ENCODE measurements around the gene RABEP1.

The RABEP1 gene

DNA sequence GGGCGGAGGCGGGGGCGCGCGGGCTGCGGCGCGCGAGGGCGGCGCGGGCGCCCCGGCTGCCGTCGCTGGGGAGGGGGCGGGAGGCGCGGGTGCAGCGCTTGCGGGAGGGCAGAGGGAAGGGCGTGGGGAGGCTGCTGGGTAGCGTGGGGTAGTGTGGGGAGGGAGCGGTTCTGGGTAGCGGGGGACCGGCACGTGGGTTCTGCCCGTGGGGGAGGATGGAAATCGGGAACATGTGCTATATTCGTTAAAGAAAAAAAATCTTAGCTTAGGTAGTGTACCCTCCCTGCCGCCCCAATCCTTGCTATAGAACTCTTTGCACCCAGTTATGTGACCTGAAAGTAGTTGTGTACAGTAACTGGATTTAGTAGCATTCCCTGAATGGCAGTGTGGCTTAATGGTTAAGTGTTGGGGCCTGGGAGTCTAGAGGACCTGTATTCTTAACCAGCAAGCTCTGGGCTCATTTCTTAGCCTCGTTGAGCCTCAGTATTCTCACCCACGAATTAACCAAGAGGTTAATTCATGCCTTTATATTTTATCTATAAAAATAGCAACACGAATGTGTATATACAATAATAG, 646 bp downstream of the RABEP1 start:
- peak; percentile 40 for DNase-seq

DNA sequence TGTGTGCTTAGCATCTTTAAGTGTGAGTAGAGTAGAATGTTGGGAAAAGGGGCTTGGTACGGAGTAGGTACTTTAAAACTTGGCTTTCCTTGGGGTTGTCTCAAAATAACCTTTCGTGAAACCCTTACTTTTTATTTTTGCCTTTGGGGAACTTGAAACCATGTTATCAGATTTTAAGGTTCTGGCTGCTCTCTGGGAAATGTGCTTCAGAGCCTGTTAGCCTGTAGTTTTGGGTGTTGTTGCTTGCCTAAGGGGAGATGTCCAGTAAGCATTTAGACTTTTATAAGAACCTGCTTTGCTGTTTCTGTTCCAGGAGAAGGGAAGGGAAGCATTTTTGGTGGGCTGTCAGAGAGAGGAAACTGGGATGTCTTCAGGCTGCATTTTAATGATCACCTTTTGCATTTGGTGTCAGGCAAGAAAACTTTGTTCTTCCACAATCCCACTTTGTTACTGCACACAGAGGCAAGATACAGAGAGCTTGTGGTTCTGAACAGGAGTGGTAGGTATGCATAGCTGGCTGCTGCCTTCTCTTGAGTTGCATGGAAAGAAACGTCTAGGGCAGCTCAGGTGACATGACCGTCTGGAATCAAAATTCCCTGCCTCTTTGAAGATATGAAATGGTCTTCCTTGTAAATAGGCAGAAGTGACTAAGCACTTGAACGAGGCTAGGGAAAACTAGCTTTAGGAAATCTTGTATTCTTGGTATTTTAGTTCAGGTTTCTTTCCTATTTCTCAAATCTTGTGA, 1.7 kb downstream of the RABEP1 start:
- no peak for DNase-seq

DNA sequence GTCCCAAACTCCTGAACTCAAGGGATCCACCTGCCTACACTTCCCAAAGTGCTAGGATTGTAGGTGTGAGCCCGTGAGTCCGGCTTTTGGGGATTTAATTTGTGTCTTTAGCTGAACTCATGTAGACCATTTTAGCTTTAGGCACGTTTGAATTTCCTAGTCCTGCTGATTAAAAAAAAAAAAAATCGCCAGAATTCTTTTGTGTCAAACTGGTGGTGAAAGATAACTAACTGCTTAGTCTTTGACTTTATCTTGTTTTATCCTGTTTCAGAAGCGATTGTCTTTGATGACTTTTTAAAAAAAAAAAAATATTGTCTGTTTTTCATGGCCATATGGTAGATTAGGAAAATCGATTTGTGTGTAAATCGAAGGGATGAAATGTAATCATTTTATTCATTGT, 2.6 kb downstream of the RABEP1 start:
- DNase-seq = no peak

GRCh38 chr17:5286846-5287245, 4.8 kb downstream of the RABEP1 start:
- DNase-seq = no peak

- DNase-seq = no peak
These were observed 9.7 kb downstream of the RABEP1 start for GRCh38 chr17:5291683-5292350.

DNA sequence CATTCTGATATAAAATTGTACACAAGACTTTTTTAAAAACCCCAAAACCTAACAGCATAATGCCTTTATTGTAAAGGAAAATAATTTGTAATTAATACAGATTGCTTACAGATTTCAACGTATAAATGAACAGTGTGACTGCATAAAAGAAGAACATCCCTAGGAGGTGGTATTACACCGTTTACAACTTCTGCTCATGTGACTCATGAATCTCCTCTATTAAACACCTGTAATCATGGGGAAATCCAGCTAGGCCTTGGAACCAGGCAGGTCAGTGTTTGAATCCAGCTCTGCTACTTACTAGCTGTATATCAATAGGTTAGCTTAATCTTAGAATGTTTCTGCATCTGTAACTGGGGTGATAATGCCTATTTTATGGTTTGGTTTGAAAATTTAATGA, 15.2 kb downstream of the RABEP1 start:
- DNase-seq = no peak

DNA sequence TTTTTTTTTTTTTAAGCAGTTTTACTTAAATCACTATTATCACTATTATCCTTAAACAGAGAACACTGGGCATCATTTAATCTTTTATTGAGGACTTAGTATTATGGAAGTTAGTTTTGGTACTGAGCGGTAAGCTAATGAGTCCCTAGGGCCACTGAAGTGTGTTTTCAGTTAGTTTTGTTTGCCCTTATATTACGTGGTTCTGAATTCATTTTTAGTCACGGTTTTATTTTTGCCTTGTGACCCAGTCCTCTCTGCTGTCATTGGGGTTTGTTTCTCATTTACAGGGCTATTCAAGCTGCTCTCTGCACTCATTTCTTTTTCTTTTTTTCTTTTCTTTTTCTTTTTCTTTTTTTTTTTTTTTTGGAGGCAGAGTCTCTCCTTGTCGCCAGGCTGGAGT, 17.3 kb downstream of the RABEP1 start:
- no peak for DNase-seq

DNA sequence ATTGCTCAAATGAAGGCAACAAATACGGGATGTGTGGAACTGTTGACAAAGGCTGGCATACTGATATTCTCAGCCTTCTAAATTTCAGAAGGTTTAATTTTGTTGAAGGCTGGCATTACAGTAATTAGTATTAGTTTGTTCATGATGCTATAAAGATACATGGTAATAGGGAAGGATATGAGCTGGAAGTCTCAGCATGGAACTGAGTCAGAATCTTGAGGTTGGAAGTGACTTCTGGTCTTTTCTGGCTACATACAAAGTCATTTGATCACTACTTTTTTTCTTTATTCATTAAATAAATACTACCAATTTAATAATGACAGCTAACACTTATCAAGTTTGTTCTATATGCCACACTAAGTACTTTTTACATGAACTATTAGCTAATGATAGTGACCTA, 22.6 kb downstream of the RABEP1 start:
- DNase-seq = no peak

GRCh38 chr17:5309851-5310250, 27.8 kb downstream of the RABEP1 start:
- DNase-seq = no peak

- DNase-seq = no peak
These were observed 43.8 kb downstream of the RABEP1 start for GRCh38 chr17:5325851-5326250.

DNA sequence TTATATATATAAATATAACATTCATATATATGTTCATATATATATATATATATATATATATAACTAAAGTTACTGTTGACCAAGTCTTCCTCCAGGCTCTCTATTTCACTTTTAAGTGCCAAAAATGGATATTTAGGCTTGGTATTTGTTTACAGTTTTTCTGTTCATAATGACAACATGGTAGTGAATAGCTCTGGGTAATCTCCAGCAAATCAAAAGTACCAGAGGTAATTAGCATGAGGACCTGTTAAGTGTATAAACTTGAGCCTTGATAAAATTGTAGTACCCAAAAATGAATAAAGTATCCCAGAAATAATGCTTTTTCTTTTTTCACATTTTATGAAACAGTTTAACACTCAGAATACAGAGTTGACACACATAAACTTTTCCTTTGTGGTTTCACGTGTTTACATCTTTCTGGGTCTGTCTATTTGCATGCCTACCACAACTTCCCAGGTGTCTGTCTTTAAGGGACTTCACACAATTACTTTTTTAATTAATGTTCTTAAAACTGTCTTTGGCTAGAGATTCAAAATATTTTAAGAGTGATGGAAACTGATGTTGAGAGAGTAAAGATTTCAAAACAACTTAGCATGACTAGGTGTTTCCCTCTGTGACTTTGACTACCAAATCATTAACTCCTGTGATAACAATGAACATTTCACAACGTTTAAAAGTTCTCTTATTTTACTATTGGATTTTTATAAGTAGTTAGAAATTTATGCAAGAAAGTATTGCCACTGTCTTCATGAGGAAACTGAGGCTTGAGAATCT, 47.9 kb downstream of the RABEP1 start:
- DNase-seq = no peak

- no peak for DNase-seq
These were observed 48.9 kb downstream of the RABEP1 start for GRCh38 chr17:5330981-5331380.

DNA sequence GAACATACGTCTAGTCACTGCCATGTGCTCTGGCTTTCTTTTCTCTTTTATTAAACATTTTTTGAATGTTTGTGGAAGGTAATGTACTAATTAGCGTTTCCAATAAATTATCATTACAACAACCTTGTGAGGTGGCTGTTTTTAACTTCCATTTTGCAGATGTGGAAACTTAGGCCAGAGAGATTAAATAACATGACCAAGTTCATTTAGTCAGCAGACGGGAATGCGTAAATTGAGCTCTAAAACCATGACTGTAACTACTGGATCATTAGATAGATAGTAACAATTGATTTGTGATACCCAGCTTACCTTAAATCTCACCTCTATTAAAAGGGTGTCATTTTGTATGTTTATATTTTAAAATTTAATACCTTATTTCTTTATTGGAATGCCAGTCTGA, 49.4 kb downstream of the RABEP1 start:
- DNase-seq = no peak

DNA sequence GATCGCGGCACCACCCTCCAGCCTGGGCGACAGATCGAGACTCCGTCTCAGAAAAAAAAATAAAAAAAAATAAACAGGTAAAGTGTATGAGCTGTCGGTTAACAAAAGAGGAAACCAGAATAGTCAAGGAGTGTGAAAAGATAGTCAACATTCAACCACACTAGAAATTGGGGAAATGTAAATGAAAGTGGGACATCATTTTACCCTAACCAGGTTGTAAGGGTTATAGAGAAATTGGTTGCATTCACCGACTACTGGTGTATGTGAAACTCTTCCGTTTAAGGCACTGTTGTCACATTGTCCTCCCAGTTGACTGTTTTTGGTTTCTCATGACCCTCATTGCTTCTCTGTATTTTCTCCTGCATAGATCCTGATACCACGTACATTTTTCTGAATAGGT, 62.8 kb downstream of the RABEP1 start:
- no peak for DNase-seq

GRCh38 chr17:5352681-5353289, 70.7 kb downstream of the RABEP1 start:
- no peak for DNase-seq

GRCh38 chr17:5354310-5354709, 72.2 kb downstream of the RABEP1 start:
- DNase-seq = no peak

DNA sequence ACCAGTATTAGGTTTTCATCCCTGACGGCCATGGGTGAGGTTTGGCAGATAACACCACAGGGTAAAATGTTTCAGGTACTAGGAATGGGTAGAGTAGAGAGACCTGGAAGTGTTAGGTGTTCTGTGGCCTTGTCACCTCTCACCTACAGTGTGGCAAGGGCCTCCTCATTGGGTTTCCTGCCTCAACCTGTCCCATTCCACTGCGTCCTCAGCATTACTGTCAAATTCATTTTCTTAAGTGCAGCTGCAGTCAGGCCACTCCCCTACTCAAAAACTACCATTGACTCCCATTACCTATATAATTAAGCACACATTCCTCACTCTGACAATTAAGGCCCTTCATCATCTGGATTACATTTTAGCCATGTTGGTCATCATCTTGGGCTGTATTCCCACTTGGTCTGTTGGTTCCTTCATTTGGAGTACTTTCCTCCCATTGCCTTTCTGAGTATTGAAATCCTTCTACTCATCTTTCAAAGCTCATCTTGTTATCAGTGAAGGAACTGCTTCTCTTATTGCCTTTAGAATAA, 72.9 kb downstream of the RABEP1 start:
- no peak for DNase-seq

DNA sequence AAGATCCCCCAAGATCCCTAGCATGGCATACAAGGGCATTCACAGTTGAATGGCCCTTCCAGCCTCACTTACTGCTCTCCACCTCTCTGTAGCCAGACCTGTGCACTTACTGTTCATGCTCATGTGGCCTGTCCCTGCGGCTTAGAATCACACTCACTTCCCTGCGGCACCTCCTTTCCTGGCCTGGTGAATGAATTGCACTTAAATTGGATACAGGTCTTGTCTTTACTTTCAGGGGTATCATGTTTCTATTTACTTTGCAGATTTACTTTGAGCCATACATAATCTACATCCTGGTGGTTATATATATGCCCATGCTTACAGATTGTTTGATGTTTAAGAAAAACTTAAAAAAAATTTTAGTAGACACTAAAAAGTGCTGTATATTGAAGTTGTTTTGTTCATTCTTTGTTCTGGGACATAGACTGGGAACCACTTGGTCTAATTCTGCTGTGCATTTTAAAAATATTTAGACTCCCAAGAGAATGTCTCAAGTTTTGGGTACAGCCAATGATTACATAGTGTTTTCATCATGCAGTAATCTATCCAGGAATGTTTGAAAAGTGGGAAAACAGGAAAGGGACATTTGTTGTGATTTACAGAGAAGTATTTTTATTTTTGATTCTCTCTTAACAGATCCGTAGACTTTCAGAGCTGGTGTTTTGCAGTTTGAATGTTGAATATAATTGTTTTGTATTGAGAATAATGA, 73.5 kb downstream of the RABEP1 start:
- DNase-seq = no peak

DNA sequence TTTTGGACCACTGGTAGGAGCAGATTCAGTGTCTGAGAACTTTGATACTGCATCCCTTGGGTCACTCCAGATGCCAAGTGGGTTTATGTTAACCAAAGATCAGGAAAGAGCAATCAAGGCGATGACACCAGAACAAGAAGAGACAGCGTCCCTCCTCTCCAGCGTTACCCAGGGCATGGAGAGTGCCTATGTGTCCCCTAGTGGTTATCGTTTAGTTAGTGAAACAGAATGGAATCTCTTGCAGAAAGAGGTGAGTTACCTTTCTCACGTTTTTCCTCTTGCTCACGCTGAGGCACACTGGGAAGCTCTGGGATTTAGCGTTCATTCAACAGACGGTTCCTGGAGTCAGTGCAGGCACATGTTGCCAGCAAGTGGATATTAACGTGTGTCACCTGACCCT, 79.3 kb downstream of the RABEP1 start:
- no peak for DNase-seq

GRCh38 chr17:5362162-5362811, 80.2 kb downstream of the RABEP1 start:
- DNase-seq = no peak

DNA sequence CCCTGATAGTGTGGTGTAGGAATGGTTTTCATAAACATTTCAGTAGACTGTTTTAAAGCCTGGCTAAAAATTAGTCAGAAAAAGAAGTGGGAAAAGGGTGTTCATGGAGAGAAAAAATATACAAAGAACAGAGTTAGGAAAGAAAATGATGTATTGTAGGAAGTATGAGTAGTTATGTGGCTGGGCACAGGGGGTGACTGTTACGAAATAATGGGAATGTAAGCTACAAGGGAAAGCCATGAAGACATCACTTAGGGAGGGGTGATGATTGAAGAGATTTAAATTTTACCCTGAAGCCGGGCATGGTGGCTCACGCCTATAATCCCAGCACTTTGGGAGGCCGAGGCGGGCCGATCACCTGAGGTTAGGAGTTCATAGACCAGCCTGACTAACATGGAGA, 82.1 kb downstream of the RABEP1 start:
- DNase-seq = no peak

DNA sequence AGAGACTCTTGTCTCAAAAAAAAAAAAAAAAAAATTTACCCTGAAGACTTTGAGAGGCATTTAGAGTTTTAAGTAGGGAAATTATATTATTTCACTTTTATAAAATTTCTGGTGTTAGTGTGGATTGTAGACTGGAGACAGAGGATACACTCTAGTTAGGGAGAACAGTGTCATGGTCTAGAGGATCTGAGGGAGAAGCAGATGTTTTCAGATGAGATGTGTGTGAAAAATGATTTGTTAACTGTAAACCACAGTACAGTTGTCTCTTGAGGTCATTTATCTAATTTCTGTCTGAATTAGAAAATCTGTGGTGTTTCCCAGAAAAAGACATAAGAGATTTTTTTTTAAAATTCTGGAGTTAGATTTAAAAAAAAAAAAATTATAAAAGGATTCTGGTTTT, 82.6 kb downstream of the RABEP1 start:
- DNase-seq = no peak

All from NCI-H2171 (cell line).